Stimulated activated CD4-positive, alpha-beta T cell treated with anti-CD3 and anti-CD28 coated beads, TNF-alpha, amount 100 ng/mL, for 1 hour (primary cell): ENCODE measurements around the gene PNMA8A.
"Not testable (repeated sequence)": the region's sequence is repeated elsewhere in the genome, so short reads cannot be mapped to it uniquely, and the experiment has no call there.

Source experiments
- DNase-seq, 3 donors: peaks; one replicate each; pipeline ENCODE4 v3.0.0-alpha.2; 2020; ENCODE audit warnings: low read depth in 3 of 3, low spot score in 1 of 3

Gene PNMA8A

GRCh38 chr19:46470376-46470775 is 987 bp downstream of the PNMA8A start:
- DNase-seq = no peak

GRCh38 chr19:46469541-46470185 is 1.7 kb downstream of the PNMA8A start:
- DNase-seq = no peak

- DNase-seq = no peak
These were observed 4.7 kb downstream of the PNMA8A start for GRCh38 chr19:46466536-46467196.

- DNase-seq = no peak
These were observed 7.8 kb downstream of the PNMA8A start for GRCh38 chr19:46463516-46463915.

GRCh38 chr19:46461537-46461936 is 9.8 kb downstream of the PNMA8A start:
- no peak for DNase-seq

- DNase-seq = no peak
These were observed 10.4 kb downstream of the PNMA8A start for GRCh38 chr19:46460981-46461380.

GRCh38 chr19:46460055-46460454 is 11.3 kb downstream of the PNMA8A start:
- no peak for DNase-seq

- no peak for DNase-seq
These were observed 14.4 kb downstream of the PNMA8A start for GRCh38 chr19:46456930-46457329.

- no peak for DNase-seq
These were observed 17.1 kb downstream of the PNMA8A start for GRCh38 chr19:46454244-46454643.

- DNase-seq = no peak
These were observed 17.7 kb downstream of the PNMA8A start for GRCh38 chr19:46453661-46454060.

- no peak for DNase-seq
These were observed 19.2 kb downstream of the PNMA8A start for GRCh38 chr19:46452186-46452585.

- no peak for DNase-seq
These were observed 20.0 kb downstream of the PNMA8A start for GRCh38 chr19:46451352-46451751.

- DNase-seq = no peak
These were observed 20.6 kb downstream of the PNMA8A start for GRCh38 chr19:46450737-46451136.

- DNase-seq = no peak
These were observed 22.1 kb downstream of the PNMA8A start for GRCh38 chr19:46449228-46449627.

- DNase-seq = no peak
These were observed 22.8 kb downstream of the PNMA8A start for GRCh38 chr19:46448601-46449000.

GRCh38 chr19:46447824-46448223 is 23.5 kb downstream of the PNMA8A start:
- no peak for DNase-seq

- no peak for DNase-seq
These were observed 24.4 kb downstream of the PNMA8A start for GRCh38 chr19:46447006-46447405.

- no peak for DNase-seq
These were observed 25.3 kb downstream of the PNMA8A start for GRCh38 chr19:46446021-46446420.

- DNase-seq = no peak
These were observed 28.4 kb downstream of the PNMA8A start for GRCh38 chr19:46442808-46443450.

- no peak for DNase-seq
These were observed 29.5 kb downstream of the PNMA8A start for GRCh38 chr19:46441866-46442265.

GRCh38 chr19:46435689-46436088 is 35.7 kb downstream of the PNMA8A start:
- DNase-seq = not testable (repeated sequence)

- no peak for DNase-seq
These were observed 36.4 kb downstream of the PNMA8A start for GRCh38 chr19:46435009-46435408.
